K562 (cell line): ENCODE results near the gene MRPS18B. TPM values are rescaled to one million over a fixed set of nuclear protein-coding genes. Genes with fewer than 3 reads are reported as not detected.

Experiments used
- ADNP ChIP-seq: fragments of 200-800 bp; sonication (Bioruptor generic); IDR thresholded peaks from 2 replicates; pipeline ENCODE4 v1.6.1; 2016; ENCODE audit warnings: missing genetic modification characterization, missing compliant biosample characterization
- CSDE1 ChIP-seq, 2 experiments: fragments of 450-650 bp; IDR thresholded peaks; 2 replicates each; pipeline ENCODE4 v1.6.1; 2016; ENCODE audit warnings: mild to moderate bottlenecking in 1 of 2
- GABPA ChIP-seq: fragments of 200-800 bp; sonication (Bioruptor generic); conservative IDR thresholded peaks from 2 replicates; pipeline ENCODE4 v1.6.1; 2016; ENCODE audit warnings: low read depth, missing genetic modification characterization, missing compliant biosample characterization
- HNRNPK ChIP-seq: fragments of 200-400 bp; formaldehyde crosslinking; IDR thresholded peaks from one replicate; pipeline ENCODE4 v1.6.1; 2018; ENCODE audit warnings: mild to moderate bottlenecking, low read depth, low read length; ENCODE audit not compliant: poor library complexity, severe bottlenecking
- HNRNPLL ChIP-seq: fragments of 200-400 bp; formaldehyde crosslinking; IDR thresholded peaks from 2 replicates; pipeline ENCODE4 v1.6.1; 2017; ENCODE audit warnings: low read length, low read depth, mild to moderate bottlenecking; ENCODE audit not compliant: poor library complexity, severe bottlenecking
- KLF13 ChIP-seq: fragments of 450-650 bp; IDR thresholded peaks from 2 replicates; pipeline ENCODE4 v1.6.1; 2016; ENCODE audit warnings: missing genetic modification characterization, low read depth, mild to moderate bottlenecking, missing compliant biosample characterization, moderate library complexity, borderline replicate concordance
- MAFK ChIP-seq: IDR thresholded peaks from 2 replicates; pipeline ENCODE4 v1.6.1; 2011; ENCODE audit warnings: low read length, improper control_type of control experiment
- MLX ChIP-seq, 2 experiments: fragments of 450-650 bp in 1 of 2; sonication (generic) in 1 of 2; formaldehyde crosslinking; conservative IDR thresholded peaks; 2 replicates each; pipeline versions ENCODE4 v1.4.0 to v1.8.1; 2020 to 2022; ENCODE audit warnings: mild to moderate bottlenecking in 1 of 2, missing genetic modification reagents in 1 of 2
- RBM39 ChIP-seq: fragments of 200-400 bp; formaldehyde crosslinking; optimal IDR thresholded peaks from 2 replicates; pipeline ENCODE3; 2018; ENCODE audit warnings: low read depth, low read length
- RREB1 ChIP-seq: fragments of 250-450 bp; sonication (Bioruptor Pico); IDR thresholded peaks from 2 replicates; pipeline ENCODE4 v1.4.0; 2020
- SMARCA4 ChIP-seq: fragments of 450-650 bp; IDR thresholded peaks from 2 replicates; pipeline ENCODE4 v1.6.1; 2016
- SP1 ChIP-seq: sonication (generic); formaldehyde crosslinking; IDR thresholded peaks from 2 replicates; pipeline ENCODE4 v1.8.1; 2022; ENCODE audit warnings: mild to moderate bottlenecking, missing genetic modification reagents
- TAF15 ChIP-seq: fragments of 200-400 bp; formaldehyde crosslinking; IDR thresholded peaks from 2 replicates; pipeline ENCODE4 v1.6.1; 2017; ENCODE audit warnings: mild to moderate bottlenecking, low read depth, low read length, moderate library complexity
- TARDBP ChIP-seq: fragments of 450-650 bp; IDR thresholded peaks from 2 replicates; pipeline ENCODE4 v1.6.1; 2016
- TRIM24 ChIP-seq, 2 experiments: fragments of 450-650 bp; IDR thresholded peaks; 2 replicates each; pipeline ENCODE4 v1.6.1; 2016
- ZBTB49 ChIP-seq: sonication (generic); formaldehyde crosslinking; IDR thresholded peaks from 2 replicates; pipeline ENCODE4 v1.8.0; 2022; ENCODE audit warnings: missing genetic modification reagents, mild to moderate bottlenecking, borderline replicate concordance
- ZBTB7A ChIP-seq: IDR thresholded peaks from 2 replicates; pipeline ENCODE4 v1.6.1; 2011; ENCODE audit warnings: low read depth, mild to moderate bottlenecking, low read length, moderate library complexity, borderline replicate concordance; ENCODE audit not compliant: control insufficient read depth
- ZNF165 ChIP-seq: fragments of 250-450 bp; sonication (Bioruptor Pico); IDR thresholded peaks from 2 replicates; pipeline ENCODE4 v1.4.0; 2020; ENCODE audit warnings: borderline replicate concordance
- ZNF197 ChIP-seq: fragments of 200-800 bp; sonication (Bioruptor generic); IDR thresholded peaks from 2 replicates; pipeline ENCODE4 v1.6.1; 2016; ENCODE audit warnings: low read depth, missing genetic modification characterization, missing compliant biosample characterization
- polyA plus RNA-seq, 8 experiments: library from polyadenylated mRNA; depleted of rRNA in 4 of 8; stranded (reverse) in 5 of 8; unstranded in 3 of 8; fragments of >200 nt; fragmentation: Nextera tagmentation in 2 of 8; fragmentation: Illumina TruSeq in 1 of 8; extraction: Ambion mirVana in 2 of 8; extraction: Trizol in 1 of 8; gene quantifications; 2 replicates each; pipeline versions ENCODE4 v1.2.1 to v1.2.3, GENCODE V29; 2011 to 2014; ENCODE audit warnings: inconsistent platforms in 1 of 8, missing spikeins in 1 of 8
- total RNA-seq, 7 experiments: library from RNA; depleted of rRNA in 6 of 7; stranded (reverse); fragments of >200 nt in 6 of 7; fragmentation: Illumina TruSeq in 2 of 7; extraction: Trizol in 2 of 7; gene quantifications; 2 replicates each; pipeline versions ENCODE4 v1.2.1 to v1.2.3, GENCODE V29; 2011 to 2021; ENCODE audit warnings: low replicate concordance in 1 of 7

The MRPS18B gene
- total and polyA plus RNA-seq, 9 of the 15 experiments (the other 6 are each of a cell fraction or from before 2014, with no cell fraction given), result 132 to 383 (median 178) TPM

- TF ChIP-seq ZNF197 (CRISPR knock-in tag), result peak; percentile 66; the same call in 1 of the 2 replicates
- no peak for TF ChIP-seq TRIM24 (IDR thresholded peaks at IDR 0.05)
- TF ChIP-seq HNRNPK, result peak; percentile 44
- TF ChIP-seq RREB1 (CRISPR knock-in tag), result no peak
- TF ChIP-seq CSDE1 (IDR thresholded peaks at IDR 0.05), result no peak
- peak; percentile 94 for TF ChIP-seq MAFK
- no peak for TF ChIP-seq TAF15
- TF ChIP-seq HNRNPLL, result no peak
- TF ChIP-seq SMARCA4, result no peak
- no peak for TF ChIP-seq TARDBP
- TF ChIP-seq KLF13 (tag), result no peak
- TF ChIP-seq ZBTB7A, result no peak
- no peak for TF ChIP-seq ADNP (tag)
- TF ChIP-seq RBM39, result peak; percentile 98
- TF ChIP-seq GABPA (tag), result no peak
- peak; percentile 94 for TF ChIP-seq SP1 (CRISPR knock-in tag)
- TF ChIP-seq ZBTB49 (CRISPR knock-in tag), result no peak
- no peak for TF ChIP-seq ZNF165
- TF ChIP-seq MLX (CRISPR knock-in tag; conservative IDR thresholded peaks at IDR 0.05), result no peak
Observed at GRCh38 chr6:30615958-30616810, 1.5 kb upstream of the MRPS18B start (continued).
